T follicular helper cell (primary cell): ENCODE measurements around the gene ZNF467.
A peak's percentile ranks its signal among the peaks of the same experiment; 100 is the strongest.

ENCODE experiments used
- DNase-seq: peaks from one replicate; pipeline ENCODE4 v3.0.0-alpha.2; 2020; ENCODE audit warnings: low read depth

The ZNF467 gene

DNA sequence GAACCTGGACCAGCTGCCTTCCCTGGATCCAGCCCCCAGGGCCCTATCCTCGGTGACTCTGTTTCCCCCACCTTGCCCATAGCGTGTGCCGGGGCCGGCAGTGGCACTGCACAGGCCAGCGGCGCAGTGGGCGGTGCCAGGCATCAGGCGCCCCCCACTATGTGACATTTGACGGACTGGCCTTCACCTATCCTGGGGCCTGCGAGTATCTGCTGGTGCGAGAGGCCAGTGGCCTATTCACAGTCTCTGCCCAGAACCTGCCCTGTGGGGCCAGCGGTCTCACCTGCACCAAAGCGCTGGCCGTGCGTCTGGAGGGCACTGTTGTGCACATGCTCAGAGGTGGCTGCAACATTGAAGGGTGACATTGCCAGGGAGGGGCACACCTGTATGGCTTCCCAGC, 12.0 kb upstream of the ZNF467 start:
- no peak for DNase-seq

DNA sequence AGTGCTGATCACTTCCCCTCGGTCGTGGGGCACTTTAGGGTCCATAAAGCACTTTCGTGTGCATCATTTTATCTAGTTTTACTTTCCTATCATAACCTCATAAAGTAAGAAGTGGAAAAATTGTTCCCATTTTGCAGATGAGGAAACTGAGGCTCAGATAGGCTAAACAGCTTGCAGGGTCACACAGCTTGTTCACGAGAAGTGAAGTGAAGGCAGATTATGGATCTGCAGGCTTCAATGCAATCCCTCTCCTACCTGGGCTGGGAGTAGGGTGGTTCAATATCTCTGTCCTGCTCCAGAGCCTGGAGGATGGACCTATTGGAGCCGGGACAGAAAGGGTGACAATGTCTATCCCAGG, 10.8 kb upstream of the ZNF467 start:
- no peak for DNase-seq

DNA sequence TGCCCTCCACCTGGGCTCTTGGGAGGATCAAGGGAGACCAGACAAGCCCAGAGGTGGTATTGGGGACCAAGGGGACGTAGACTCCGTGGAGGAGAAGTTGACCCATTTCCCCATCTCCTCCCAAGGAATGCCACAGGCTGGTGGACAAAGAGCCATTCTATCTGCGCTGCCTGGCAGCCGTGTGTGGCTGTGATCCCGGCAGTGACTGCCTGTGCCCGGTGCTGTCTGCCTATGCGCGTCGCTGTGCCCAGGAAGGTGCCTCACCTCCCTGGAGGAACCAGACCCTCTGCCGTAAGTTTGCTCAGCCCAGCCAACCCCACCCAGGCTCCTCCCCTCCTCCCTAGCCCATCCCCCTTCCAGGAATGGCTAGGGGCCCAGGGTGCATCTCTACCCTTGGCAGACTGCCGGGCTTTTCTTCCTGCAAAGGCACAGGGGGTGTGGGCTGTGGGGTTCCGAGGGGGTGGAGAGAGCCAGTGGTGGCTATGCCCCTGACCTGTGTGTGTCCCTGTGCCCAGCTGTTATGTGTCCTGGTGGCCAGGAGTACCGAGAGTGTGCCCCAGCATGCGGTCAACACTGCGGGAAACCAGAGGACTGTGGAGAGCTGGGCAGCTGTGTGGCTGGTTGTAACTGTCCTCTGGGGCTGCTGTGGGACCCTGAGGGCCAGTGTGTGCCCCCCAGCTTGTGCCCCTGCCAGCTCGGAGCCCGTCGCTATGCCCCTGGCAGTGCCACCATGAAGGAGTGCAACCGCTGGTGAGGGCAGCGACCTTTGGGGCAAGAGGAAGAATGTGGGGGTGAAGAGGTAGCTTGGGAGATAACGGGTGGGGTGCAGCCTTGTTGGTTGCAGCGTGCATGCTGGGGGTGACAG, 10.2 kb upstream of the ZNF467 start:
- no peak for DNase-seq

DNA sequence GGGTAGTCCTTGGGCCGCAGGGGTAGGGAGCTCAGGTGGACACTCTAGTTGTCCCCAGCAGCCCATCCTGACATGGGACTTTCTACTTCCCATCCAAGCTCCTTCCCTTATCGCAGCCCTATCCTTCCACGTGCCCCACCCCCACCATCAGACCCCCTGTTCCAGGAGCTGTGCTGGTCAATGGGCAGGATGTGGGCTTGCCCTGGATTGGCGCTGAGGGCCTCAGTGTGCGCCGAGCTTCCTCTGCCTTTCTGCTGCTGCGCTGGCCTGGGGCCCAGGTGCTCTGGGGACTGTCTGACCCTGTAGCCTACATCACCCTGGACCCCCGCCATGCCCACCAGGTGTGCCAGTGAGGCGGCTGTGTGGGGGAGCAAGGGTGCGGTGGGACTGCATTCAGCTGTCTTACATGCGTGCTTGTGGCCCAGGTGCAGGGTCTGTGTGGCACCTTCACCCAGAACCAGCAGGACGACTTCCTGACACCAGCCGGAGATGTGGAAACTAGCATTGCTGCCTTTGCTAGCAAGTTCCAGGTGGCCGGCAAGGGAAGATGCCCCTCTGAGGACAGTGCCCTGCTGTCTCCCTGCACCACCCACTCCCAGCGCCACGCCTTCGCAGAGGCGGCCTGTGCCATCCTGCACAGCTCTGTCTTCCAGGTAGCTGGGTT, 9.4 kb upstream of the ZNF467 start:
- DNase-seq = no peak

DNA sequence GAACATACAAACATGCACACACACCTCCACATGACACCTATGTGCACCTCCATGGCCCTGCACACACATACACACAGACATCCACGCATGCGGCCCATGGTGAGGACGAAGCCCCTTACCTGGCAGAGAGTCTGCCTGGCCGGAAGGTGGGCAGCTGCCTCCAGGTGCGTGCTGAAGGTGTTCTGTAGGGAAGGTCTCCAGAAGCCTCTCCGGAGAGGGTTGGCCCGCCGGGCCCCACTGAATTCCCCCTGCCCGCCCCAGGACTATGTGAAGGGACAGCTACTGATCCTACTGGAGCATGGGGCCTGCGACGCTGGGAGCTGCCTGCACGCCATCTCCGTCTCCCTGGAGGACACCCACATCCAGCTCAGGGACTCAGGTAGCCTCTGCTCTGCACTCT, 8.5 kb upstream of the ZNF467 start:
- no peak for DNase-seq

DNA sequence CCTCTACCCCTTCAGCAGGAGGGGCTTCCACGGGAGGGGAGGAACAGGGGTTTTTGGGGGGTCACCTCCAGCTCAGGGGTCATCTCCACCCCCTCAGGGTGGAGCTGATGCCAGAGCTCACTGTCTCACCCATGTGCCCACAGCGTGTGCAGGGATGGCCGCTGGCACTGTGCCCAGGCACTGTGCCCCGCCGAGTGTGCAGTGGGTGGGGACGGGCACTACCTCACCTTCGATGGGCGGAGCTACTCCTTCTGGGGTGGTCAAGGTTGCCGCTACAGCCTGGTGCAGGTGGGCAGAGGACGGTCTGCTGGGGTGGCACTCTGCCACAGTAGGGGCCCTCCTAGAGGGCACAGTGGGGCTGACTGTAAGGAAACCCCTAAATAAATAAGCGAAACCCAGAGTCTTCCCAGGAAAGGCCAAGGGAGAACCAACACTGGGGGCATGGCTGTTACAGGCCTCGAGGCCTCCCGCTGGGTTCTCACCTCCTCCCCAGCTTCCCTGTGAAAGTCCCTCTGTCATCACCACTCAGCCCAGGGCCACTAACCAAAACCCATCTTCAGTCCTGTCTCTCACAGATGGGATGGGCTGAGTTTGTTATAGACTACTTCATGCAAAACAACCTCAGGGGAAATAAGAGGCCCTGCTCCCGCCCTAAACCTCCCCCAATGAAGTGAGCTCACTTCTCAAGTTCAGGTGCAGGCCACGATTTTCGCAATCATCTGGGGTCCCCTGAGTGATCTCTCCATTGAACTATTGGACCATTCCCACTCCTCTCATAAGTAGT, 7.4 kb upstream of the ZNF467 start:
- no peak for DNase-seq

DNA sequence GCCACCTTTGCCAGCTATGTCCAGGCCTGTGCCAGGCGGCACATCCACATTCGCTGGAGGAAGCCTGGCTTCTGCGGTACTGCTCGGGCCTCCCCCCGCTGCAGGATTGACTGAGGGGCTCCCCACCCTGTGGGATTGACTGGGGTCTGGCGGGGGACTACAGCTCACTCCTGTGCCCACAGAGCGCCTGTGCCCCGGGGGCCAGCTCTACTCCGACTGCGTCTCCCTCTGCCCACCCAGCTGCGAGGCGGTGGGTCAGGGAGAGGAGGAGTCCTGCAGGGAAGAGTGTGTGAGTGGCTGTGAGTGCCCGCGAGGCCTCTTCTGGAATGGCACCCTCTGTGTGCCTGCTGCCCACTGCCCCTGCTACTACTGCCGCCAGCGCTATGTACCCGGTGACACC, 6.7 kb upstream of the ZNF467 start:
- DNase-seq = no peak

DNA sequence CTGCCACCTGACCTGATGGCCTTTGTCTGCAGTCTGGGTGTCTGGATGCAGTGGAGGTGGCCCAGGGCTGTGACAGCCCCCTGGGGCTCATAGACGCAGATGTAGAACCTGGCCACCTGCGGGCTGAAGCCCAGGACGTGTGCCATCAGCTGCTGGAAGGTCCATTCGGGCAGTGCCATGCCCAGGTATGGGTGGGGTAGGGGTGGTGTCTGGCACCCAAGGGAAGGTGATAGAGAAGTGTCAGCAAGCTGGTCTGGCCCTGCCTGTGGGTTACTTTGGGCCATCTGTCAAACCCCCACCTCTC, 6.1 kb upstream of the ZNF467 start:
- no peak for DNase-seq

DNA sequence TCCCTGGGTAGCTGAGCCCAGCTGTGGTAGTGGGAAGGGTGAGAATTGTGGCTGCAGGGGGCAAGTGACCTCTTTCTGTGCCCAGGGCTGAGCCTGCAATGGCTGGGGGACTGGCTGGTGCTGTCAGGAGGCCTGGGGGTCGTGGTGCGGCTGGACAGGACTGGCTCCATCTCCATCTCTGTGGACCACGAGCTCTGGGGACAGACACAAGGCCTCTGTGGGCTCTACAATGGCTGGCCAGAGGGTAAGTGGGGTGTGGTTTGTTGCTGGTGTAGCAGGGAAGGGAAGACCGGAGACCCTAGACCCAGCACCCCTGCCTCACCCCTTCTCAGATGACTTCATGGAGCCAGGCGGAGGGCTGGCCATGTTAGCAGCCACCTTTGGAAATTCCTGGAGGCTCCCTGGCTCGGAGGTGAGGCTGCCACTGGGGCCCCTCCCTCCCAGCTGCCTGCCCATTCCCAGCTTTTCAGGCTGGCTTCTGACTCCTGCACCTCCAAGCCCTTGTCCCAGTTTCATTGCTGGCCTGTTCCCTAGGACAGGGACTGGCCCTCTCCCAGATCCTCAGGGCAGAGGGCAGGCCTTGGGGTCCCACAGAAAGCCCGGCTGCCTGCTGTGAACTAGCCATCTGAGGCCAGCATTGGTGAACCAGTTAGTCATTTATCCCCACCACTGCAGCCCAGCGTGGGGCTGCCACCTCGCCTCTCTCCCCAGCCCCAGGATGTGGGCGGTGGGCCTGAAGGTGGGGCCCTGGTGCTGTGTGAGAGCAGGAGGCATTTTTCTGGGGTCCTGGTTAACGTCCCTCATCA, 5.5 kb upstream of the ZNF467 start:
- no peak for DNase-seq

DNA sequence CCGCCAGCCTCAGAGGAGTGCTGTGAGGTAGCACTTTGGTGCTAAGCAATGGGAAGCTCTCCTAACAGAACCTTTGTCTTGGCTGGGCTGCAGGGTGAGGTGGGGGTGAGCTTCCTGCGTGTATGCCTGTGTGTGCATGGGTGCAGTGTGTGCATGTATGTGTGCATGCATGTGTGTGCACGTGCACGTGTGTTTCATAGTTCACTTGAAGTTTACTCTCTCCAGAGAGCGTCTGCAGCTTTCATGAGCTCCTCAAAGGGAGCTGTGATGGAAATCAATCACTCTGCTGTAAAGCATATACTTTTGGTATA, 4.9 kb upstream of the ZNF467 start:
- no peak for DNase-seq

DNA sequence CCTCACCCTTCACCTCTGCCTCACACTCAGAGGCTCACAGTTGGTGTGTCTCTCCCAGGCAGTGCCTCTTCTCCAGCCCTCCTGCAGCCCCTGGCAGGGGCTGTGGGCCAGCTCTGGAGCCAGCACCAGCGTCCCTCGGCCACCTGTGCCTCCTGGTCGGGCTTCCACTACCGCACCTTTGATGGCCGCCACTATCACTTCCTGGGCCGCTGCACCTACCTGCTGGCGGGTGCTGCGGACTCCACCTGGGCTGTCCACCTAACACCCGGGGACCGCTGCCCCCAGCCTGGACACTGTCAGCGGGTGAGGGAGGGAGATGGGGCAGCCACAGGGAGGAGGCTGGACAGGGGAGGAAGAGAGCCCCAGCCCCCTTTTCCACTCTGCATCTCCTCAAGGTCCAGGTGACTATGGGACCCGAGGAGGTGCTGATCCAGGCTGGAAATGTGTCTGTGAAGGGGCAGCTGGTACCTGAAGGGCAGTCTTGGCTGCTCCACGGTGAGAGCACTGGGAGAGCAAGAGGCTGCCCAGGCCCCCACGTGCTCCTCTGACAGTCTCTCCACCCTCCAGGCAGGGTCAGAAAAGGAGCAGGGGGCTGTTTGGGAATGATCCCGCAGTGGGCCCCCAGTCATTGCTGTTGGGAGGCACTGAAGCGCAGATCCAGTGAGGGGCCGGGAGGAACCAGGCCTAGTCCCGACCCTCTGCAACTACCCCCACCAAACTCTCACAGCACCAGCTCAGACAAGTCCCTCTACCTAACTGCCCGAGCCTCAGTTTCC, 4.4 kb upstream of the ZNF467 start:
- DNase-seq = no peak

DNA sequence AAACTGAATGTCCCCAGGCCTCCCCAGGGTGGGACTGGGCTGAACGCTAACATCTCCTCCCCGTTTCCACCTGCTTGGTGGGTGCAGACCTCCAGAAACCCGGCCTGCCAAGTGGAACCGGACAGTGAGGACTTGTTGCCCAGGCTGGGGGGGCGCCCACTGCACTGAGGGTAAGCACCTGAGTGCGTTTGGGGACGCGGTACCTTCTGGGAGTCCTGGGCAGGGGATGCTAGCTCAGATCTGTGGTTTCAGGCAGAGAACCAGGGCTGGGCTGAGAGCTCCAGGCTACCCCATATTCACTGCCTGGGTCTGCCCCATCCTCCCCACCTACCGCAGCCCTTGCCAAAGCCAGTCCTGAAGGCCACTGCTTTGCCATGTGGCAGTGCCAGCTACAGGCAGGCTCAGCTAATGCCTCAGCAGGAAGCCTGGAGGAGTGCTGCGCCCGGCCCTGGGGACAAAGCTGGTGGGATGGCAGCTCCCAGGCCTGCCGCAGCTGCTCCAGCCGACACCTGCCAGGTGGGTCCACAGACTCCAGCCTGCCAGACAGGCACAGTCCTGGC, 3.5 kb upstream of the ZNF467 start:
- no peak for DNase-seq

DNA sequence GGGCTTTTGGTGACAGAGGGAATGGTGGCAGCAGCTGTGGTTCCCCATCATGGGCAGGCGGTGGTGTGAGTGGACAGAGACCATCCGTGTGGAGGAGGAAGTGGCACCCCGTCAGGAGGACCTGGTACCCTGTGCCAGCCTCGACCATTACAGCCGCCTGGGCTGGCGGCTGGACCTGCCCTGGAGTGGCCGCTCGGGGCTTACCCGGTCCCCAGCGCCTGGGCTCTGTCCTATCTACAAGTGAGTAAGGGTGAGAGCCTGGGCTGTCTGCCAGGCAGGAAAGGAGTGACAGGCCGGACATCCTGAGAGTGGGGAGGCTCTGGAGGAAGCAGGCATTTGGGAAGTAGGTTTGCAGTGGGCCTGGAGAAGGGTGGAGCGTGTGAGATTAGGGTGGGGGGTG, 2.9 kb upstream of the ZNF467 start:
- DNase-seq = no peak

DNA sequence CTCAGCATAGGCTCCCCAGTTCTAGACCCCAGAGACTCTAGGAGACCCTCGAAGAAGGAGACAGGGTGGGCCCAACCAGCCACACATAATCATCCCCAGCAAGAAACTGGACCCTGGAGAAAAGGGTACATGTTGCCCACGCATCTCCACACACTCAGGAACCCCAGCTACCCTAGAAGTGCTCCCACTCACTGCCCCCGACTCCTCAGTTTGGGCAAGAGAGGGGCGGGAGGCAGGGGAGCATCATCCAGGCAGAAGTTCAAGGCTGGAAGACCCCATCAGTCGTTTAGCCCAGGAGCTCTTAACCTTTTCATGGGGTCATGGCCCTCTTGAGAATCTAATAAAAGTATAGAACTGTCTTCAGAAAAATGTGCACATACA, 1.8 kb upstream of the ZNF467 start:
- DNase-seq = no peak

DNA sequence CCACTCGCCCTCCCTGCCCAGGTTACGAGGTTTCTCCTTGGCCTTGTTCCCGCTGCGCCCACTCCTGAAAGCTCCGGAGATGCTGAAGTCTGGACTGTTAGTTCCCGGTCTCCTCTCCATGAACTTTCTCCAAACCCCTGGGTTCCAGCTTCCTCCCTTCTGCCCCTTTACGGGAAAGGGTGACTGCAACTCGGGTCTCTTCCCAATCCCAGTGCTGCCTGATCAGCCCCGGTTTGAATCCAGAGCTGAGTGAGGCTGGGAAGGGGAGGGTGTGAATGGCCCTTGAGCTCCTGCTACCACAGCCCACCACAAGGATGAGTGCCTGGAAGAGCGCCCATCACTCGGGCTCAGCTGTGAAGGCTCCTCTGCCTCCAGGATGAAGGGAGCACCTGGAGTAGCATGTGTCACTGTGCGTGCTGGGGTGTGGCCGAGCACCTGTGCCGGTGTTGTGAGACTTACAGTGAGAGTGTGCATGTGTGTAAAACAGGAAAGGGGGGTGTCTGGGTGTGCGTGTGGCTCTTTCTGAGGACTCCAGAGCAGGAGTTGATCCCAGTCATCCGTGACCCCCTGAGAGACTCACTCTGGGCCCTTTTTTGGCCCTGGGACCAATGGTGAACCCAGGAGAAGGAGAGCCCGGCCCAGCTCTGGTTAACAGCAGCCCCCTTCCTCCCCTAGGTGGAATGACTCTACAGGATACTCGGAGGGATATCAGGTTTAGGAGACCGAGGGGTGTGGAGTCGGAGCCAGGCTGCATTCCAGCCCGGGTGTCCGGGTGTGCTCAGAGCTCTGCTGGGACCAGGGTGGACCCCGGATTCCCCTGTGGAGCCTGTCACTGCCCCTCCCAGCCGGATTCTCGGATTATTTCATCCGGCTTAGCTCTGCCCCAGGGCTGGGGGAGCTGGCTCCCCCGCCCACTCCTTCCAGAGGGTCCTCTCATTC, 1.1 kb upstream of the ZNF467 start:
- DNase-seq = no peak

DNA sequence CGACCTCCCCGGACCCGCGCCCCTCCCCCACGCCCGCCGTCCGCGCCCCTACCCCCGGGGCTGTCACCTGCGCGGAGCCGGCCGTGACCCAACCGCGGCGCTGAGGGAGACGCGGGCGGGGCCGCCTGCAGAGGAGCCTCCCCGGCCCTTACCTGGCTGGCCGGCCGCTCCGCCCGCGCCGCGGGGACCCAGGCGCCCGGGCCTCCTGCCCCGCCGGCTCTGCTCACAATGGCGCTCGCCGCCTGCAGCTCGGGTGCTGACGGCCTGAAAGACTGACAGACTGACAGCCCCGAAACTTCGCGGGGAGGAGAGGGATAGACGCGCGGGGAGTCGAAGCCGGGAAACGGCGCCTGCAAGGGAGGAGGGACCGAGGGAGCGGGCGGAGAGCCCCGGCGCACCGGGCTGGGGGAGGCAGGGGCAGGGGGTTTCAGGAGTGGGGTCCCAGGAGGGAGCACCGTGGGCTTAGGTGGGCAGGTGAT, 393 bp downstream of the ZNF467 start:
- DNase-seq = no peak

DNA sequence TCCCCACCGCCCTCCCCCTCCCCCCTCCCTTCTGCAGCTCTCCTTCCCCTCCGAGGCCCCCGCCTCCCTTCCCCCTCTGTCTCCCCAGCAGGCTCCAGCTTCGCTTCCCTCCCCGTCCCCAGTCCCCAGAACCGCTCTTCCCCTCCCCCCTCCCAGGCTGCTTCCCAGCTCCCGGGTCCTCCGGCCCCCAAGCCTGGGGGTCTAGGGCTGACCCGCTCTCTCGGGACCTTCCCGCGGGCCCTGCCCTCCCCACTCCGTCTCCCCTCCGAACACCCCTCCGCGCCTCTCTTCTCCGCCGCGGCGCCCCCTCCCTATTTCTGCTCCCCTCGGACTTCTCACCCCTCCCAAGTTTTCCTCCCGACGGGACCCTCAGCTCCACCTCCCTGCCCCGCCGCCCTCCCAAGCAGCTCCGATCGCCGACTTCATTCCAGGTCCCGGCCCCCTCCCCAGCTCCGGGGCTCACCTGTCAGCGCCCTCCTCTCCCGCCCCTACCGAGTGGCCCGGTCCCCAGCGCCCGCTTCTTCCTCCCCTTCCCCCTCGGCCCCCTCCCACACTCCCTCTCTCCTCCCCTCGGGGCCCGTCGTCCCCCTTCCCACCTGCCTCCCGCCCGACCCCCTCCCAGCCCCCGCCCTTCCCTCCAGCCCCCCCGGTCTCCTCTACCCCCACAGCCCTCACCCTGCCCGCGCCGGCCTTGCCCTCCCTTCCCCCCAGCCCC, 990 bp downstream of the ZNF467 start:
- DNase-seq = no peak

DNA sequence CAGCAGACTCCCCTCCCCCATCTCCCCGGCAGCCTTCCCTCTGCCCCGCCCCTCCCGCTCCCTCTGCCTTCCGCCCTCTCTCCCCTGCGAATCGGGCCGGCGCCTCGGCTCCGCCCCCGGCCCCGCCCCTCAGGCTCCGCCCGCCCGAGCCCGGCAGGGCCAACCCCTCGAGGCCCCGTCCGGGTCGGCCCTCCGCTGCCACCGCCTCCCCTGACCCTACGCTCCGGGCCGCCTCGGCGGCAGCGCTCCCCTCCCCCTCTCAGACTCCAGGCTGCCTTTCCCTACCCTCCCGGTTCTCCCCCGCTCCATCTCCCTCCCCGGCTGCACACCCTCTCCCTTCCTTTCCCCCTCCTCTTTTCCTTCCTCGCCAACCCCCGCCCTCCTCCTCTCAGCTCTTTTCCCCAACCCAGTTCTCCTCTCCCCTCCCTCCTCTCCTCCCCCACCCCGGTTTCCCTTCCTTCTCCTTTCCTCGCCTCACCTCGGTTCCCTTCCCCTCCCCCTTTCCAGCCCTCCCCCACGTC, 1.6 kb downstream of the ZNF467 start:
- peak; percentile 80 for DNase-seq
